OCI-LY7 (cell line): ENCODE results near the gene ATP6V0A1.

ENCODE experiments used
- CTCF ChIP-seq: fragments of 200-600 bp; sonication (generic); conservative IDR thresholded peaks from 2 replicates; pipeline ENCODE4 v1.5.1; 2014; ENCODE audit warnings: mild to moderate bottlenecking, antibody characterized with exemption, low read length, moderate library complexity, mixed read lengths
- EZH2phosphoT487 ChIP-seq: fragments of 200-600 bp; sonication (generic); IDR thresholded peaks from 2 replicates; pipeline ENCODE4 v1.6.1; 2018; ENCODE audit warnings: low read depth, borderline replicate concordance, mild to moderate bottlenecking, mixed run types, antibody characterized with exemption, low read length, moderate library complexity, mixed read lengths

GRCh38 chr17:42424991-42425610 lies 33.6 kb upstream of the ATP6V0A1 start:
- TF ChIP-seq EZH2phosphoT487: no peak
- TF ChIP-seq CTCF: no peak
